GM19463 (cell line): ENCODE results near the gene MCTP1.

Experiments
- ATAC-seq: cut with Tn5 transposase; IDR thresholded peaks from one replicate; pipeline ENCODE4 v1.9.1; 2021; ENCODE audit warnings: mild to moderate bottlenecking, moderate library complexity; ENCODE audit not compliant: unreplicated experiment

MCTP1 gene

DNA sequence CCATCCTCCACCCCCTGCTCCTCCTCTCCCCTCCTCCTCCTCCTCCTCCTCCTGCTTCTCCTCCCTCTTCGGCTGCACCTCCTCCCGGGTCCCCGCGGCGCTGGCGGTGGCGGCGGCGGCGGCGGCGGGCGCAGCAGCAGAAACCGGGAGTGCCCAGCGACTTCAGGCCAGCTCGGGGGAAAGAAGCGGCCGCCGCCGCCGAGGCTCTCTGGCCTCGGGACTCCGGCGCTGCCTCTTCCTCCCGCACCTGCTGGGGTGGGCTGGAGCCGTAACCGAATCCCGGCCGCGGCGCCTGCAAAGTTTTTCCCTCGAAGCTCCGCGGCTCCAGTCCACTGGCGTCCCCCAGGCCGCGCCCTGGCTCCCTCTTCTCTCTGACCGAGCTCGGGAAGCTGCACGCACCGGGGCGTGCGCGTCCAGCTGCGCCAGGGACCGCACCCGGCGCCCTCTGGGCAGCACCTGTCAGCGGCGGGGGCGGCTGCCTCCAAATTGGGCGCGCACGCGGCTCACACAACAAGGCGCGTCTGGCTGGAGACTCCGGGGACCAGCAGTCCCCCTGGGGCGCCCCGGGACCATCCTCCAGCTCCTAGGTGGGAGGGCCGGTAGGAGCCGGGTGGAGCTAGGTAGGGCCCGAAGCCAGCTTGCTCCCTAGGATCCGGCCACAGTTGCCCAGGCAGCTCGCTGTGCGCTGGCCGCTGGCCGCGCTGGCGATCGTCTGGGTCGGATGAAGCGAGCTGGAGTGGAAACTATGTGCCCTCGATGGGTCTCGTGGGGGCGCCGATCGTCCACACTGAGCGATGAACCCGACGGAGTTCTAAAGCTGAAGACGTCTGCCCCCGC is at the start of gene MCTP1:
Gene MCTP1 (minus strand): TSS at position 523 of the 837 bp plus-strand sequence.
- ATAC-seq = peak; percentile 26

- no peak for ATAC-seq
These were observed 47.3 kb upstream of the MCTP1 start for GRCh38 chr5:95332158-95332557.

GRCh38 chr5:95331358-95331757 is 46.5 kb upstream of the MCTP1 start:
- no peak for ATAC-seq

GRCh38 chr5:95327211-95327610 is 42.3 kb upstream of the MCTP1 start:
- no peak for ATAC-seq

GRCh38 chr5:95317687-95318086 is 32.8 kb upstream of the MCTP1 start:
- ATAC-seq = no peak

- no peak for ATAC-seq
These were observed 32.2 kb upstream of the MCTP1 start for GRCh38 chr5:95317085-95317484.

DNA sequence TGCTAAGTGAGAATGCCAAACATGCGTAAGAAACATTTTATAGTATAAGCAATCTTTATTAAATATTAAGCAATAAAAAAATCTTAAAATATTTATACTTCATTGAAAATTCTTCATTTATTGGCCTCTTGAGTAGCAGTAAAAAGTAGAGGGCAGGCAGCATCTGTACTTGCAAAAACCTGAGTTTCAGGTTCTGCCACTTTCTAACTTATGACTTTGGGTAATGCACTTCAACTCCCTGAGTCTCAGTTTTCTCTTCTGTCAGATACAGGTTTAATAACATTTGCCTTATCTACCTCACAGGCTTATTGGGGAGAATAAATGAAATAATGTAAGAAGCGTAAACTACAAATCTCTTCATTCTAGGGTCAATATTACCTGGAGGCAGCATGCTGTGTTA is 19.8 kb upstream of the MCTP1 start:
- ATAC-seq = no peak

DNA sequence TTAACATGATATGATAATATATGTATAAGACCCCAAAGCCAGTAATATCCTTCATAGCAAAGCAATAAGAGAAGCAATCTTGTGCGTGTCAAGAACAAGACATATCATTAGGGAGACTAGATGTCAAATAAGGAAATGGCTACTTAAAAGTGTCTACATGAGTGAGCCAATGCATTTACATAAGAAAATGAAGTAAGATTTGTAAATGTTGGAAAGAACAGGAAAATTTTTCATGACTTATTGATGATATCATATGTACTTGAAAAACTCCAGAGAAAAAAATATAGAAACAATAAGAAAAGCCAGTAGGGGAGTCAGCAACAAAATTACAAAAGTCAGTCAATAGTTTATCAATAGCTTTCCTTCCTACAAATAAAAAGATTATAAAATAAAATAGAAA is 13.8 kb upstream of the MCTP1 start:
- no peak for ATAC-seq

- ATAC-seq = no peak
These were observed 11.4 kb upstream of the MCTP1 start for GRCh38 chr5:95296291-95296690.

DNA sequence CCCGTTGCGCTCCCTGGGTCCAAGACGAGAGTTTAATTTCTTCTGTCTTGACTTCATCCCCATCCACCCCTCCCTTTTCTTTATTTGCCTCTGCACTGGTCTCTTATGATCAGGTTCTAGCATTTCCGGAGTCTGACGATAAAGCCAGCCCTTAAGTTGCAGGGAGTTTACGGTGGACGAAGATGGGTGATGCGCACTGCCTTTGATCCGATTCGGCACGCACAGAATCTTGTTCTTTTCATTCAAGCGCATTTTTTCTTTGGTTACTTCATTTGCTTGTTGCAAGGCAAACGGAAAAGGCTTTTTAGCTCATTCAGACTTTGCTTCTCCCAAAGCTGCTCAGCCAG is 488 bp upstream of the MCTP1 start:
- ATAC-seq = no peak

GRCh38 chr5:95283761-95284571 is 928 bp downstream of the MCTP1 start:
- peak; percentile 56 for ATAC-seq

- ATAC-seq = no peak
These were observed 1.8 kb downstream of the MCTP1 start for GRCh38 chr5:95283022-95283615.

- no peak for ATAC-seq
These were observed 3.7 kb downstream of the MCTP1 start for GRCh38 chr5:95281226-95281625.

DNA sequence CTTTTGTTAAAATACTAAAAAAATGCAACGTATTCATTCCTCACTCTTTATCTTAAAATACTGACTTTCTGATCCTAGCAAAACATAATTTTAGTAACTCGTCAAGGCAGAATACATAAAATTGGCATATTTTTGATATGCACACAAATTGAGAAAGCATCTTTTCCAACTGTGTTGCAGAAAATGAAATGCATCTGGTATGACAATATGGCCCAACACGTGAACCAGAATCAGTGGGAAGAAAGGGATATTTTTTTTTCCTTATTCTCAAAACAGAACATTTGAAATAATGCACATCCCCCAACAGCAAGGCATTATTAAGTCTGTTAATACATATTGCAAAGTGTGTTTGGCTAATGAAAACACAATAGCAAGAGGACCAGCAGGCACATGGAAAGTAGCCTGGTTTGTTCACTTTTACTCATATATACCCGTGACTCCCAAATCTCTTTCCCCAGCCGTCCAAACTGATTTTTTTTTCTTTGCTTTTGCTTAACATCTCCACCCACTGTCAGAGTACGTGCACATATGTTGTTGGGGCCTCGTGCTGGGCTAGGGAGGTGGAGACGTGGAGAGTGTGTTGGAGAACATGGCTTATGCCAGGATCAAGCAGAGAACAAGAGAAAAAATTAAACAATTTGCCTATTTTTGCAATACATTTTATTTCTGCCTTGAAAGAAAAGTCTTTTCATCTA is 4.3 kb downstream of the MCTP1 start:
- ATAC-seq = no peak

- no peak for ATAC-seq
These were observed 10.9 kb downstream of the MCTP1 start for GRCh38 chr5:95274011-95274410.

DNA sequence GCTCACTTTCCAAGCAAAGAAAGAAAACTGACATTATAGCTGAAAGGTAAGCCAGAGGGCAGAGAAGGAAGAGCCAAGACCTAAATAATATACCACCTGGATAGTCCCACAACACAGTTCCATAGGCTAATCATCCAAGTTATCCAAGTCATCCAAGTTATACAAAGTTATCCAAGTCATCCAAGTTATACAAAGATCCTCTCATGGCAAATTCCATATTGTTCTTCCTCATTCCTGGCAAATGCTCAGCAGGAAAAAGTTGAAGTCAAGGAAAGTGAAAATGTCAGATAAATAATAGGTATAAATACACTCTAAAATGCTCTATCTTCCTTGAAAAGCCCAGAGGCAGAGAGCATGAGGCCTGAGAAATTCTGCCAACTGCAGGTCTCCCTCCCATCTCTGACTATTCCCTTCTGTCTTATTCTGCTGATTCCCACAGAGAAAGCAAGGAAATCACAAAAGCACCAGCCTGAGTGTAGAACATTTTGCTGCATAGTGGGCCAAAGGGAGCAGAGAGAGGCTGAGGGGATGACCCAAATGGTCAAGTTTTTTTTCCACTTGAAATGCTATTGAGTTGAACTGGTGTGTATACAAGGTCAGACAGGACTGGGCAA is 12.5 kb downstream of the MCTP1 start:
- no peak for ATAC-seq

GRCh38 chr5:95262933-95263660 is 21.8 kb downstream of the MCTP1 start:
- no peak for ATAC-seq

- ATAC-seq = no peak
These were observed 23.3 kb downstream of the MCTP1 start for GRCh38 chr5:95261437-95262175.

- ATAC-seq = no peak
These were observed 27.9 kb downstream of the MCTP1 start for GRCh38 chr5:95256991-95257390.
